Erythroblast (primary cell): Measurements from ENCODE around the gene LHFPL4.

Source experiments
- GATA1 ChIP-seq: IDR thresholded peaks from 2 replicates; pipeline ENCODE4 v1.6.1; 2011; ENCODE audit warnings: low read depth, mild to moderate bottlenecking, control low read depth, low read length, moderate library complexity
- POLR2A ChIP-seq: IDR thresholded peaks from 2 replicates; pipeline ENCODE4 v1.6.1; 2011; ENCODE audit warnings: mild to moderate bottlenecking, low read length

- TF ChIP-seq POLR2A (no peak), GATA1 (no peak)
Observed at GRCh38 chr3:9565316-9565715, 11.7 kb upstream of the LHFPL4 start.
